Body of pancreas (tissue), 4 donors: ENCODE results near the gene NEURL1. TPM values are rescaled to one million over a fixed set of nuclear protein-coding genes. Genes with fewer than 3 reads are reported as not detected.

Source experiments
- ATAC-seq: fragments of 150-250 bp; one replicate; pipeline ENCODE4 v1.9.1; 2016
- DNase-seq, 4 donors: peaks; one replicate each; pipeline ENCODE4 v3.0.0-alpha.2; 2019
- H3K27ac ChIP-seq, 4 donors: fragments of 200-600 bp; sonication (generic); 1 replicate in 3 of 4; 2 replicates in 1 of 4; pipeline versions ENCODE4 v1.5.1 to v1.6.1; 2016 to 2019; ENCODE audit warnings: mild to moderate bottlenecking in 1 of 4, mixed read lengths in 1 of 4, moderate library complexity in 1 of 4
- H3K27me3 ChIP-seq, 2 donors: fragments of 200-600 bp; sonication (generic); one replicate each; pipeline ENCODE4 v1.6.0; 2016; ENCODE audit warnings: mild to moderate bottlenecking in 1 of 2
- H3K36me3 ChIP-seq, 2 donors: fragments of 200-600 bp; sonication (generic); replicated peaks in 1 of 2; 2 replicates each; pipeline ENCODE4 v1.5.1; 2016; ENCODE audit warnings: low read depth in 2 of 2; ENCODE audit not compliant: insufficient read depth in 1 of 2
- H3K4me1 ChIP-seq: fragments of 200-600 bp; sonication (generic); one replicate; pipeline ENCODE4 v1.6.0; 2016
- H3K4me3 ChIP-seq, 2 donors: fragments of 200-600 bp; sonication (generic); 1 replicate in 1 of 2; 2 replicates in 1 of 2; pipeline ENCODE4 v1.5.1; 2016 to 2019
- H3K9me3 ChIP-seq, 3 donors: fragments of 200-600 bp; sonication (generic); 1 replicate in 2 of 3; 2 replicates in 1 of 3; pipeline ENCODE4 v1.5.1; 2016
- POLR2A ChIP-seq, 3 donors: fragments of 450-650 bp; IDR thresholded peaks; one replicate each; pipeline ENCODE4 v1.6.1; 2016; ENCODE audit warnings: antibody characterized with exemption in 3 of 3, mild to moderate bottlenecking in 2 of 3
- WGBS, 2 donors: methylation state at CpG; one replicate each; pipeline ENCODE4 v1.1.5; 2017; 5-methylcytosine and 5-hydroxymethylcytosine counted together
- intact Hi-C: fragments of 100-400 bp; cut with DNase I; formaldehyde crosslinking; loops from one replicate; pipeline ENCODE4 v1.15.1; 2023
- total RNA-seq, 2 donors: library from RNA; depleted of rRNA; stranded (reverse); fragments of >200 nt; gene quantifications; one replicate each; pipeline ENCODE4 v1.1.0, GENCODE V29; 2016
- TF ChIP-seq, protein P1 (sequence below), 7 experiments: fragments of 450-650 bp in 4 of 7; fragments of 200-600 bp in 3 of 7; sonication (generic) in 3 of 7; IDR thresholded peaks; one replicate each; pipeline ENCODE4 v1.5.1; 2016 to 2019; ENCODE audit warnings: antibody characterized with exemption in 7 of 7

Gene NEURL1
- total RNA-seq, 2 donors from 2014 or later: 25.1 to 25.7 TPM

- Histone ChIP-seq H3K4me1 (peaks cover 11% of the 10 kb centered on the region), H3K27ac (no peak overlapping the region), H3K4me3 (no peak overlapping the region), H3K27me3 (no peaks in the 10 kb centered on the region), H3K9me3 (no peaks in the 10 kb centered on the region), H3K36me3 (no peaks in the 10 kb centered on the region)
- WGBS, 2 donors: 80 to 82% methylated on average over 4 to 8 of the region's 9 CpGs
- no peak for DNase-seq
- intact Hi-C loops: no loop called here
- ATAC-seq: no peak
- TF ChIP-seq POLR2A (IDR thresholded peaks at IDR 0.05): no peak
- TF ChIP-seq, protein P1, sequence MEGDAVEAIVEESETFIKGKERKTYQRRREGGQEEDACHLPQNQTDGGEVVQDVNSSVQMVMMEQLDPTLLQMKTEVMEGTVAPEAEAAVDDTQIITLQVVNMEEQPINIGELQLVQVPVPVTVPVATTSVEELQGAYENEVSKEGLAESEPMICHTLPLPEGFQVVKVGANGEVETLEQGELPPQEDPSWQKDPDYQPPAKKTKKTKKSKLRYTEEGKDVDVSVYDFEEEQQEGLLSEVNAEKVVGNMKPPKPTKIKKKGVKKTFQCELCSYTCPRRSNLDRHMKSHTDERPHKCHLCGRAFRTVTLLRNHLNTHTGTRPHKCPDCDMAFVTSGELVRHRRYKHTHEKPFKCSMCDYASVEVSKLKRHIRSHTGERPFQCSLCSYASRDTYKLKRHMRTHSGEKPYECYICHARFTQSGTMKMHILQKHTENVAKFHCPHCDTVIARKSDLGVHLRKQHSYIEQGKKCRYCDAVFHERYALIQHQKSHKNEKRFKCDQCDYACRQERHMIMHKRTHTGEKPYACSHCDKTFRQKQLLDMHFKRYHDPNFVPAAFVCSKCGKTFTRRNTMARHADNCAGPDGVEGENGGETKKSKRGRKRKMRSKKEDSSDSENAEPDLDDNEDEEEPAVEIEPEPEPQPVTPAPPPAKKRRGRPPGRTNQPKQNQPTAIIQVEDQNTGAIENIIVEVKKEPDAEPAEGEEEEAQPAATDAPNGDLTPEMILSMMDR (IDR thresholded peaks at IDR 0.05): no peak
Observed at GRCh38 chr10:103456074-103456660, 37.3 kb upstream of the NEURL1 start.

DNA sequence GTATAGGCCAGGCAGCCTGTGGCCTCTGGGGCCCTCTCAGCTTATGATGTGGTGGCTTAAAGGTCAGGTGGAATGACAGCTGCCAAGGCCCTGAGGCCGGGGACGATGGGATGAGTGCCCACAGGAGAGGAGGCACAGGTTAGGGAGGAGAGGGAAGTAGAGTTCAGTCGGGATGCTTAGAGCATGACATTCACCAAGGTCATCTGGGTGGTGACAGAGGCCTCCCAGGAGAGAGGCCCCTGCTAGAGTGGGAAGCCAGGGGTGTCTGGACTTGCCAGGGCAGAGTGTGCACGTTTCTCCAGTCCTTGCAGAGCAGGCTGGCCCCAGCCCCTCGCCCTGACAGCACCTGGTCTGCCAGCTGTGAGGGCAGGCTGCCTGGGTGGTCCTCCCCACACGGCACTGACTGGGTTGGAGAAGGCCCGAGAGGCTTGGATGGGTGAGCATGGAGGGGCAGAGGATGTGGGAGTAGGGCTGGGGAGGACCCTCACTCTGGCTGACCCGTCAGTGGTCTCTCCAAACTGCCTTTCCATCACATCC is 36.3 kb upstream of the NEURL1 start:
- no peak for DNase-seq
- intact Hi-C loops: no loop called here
- no peak overlapping the region for H3K27ac ChIP-seq
- ATAC-seq: no peak
- H3K4me3 ChIP-seq: no peak overlapping the region
- H3K9me3 ChIP-seq: no peaks in the 10 kb centered on the region
- H3K36me3 ChIP-seq: no peaks in the 10 kb centered on the region
- H3K4me1 ChIP-seq: peaks cover 5% of the 10 kb centered on the region
- TF ChIP-seq POLR2A (IDR thresholded peaks at IDR 0.05): no peak
- TF ChIP-seq, protein P1 (IDR thresholded peaks at IDR 0.05): no peak
- WGBS, 2 donors: 72 to 80% methylated on average over 7 to 8 of the region's 8 CpGs
- H3K27me3 ChIP-seq: no peaks in the 10 kb centered on the region

DNA sequence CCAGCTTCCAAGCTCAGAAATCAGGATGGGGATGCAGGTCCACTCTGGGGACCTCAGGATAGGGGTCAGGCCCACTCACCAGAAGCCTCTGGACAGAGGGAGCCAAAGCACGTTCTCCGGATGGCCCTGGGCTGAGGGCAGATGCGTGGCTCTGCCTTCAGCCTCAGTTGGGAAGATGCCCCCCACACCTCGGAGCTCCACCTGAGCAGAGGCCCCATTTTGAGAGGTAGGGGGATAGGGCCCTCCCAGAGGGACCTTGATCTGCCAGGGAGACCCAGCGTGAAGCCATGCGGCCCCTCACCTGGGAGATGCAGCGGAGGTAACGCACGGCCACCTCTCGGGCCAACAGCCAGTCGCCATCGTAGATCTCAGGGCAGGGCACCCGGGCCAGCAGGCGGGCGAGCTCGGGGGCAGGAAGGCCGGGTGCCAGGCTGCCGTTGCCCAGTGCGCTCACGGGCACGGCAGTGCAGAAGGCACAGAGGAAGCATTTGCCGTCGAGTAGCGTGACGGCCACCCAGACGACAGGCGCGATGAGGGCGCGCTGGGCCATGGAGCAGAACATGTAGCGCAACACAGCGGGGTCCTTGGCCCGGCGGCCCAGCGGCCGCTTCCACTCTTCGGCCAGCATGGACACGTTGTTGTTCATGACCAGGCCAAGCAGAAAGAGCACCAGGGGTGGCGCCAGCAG is 35.5 kb upstream of the NEURL1 start:
- Histone ChIP-seq H3K27ac (no peak overlapping the region), H3K36me3 (no peaks in the 10 kb centered on the region), H3K27me3 (no peaks in the 10 kb centered on the region), H3K9me3 (no peaks in the 10 kb centered on the region), H3K4me1 (no peaks in the 10 kb centered on the region), H3K4me3 (no peak overlapping the region)
- no peak for ATAC-seq
- no peak for DNase-seq
- intact Hi-C loops: no loop called here
- WGBS, 2 donors: 94 to 96% methylated on average over 24 to 39 of the region's 39 CpGs
- no peak for TF ChIP-seq POLR2A (IDR thresholded peaks at IDR 0.05)
- TF ChIP-seq, protein P1 (IDR thresholded peaks at IDR 0.05): no peak

DNA sequence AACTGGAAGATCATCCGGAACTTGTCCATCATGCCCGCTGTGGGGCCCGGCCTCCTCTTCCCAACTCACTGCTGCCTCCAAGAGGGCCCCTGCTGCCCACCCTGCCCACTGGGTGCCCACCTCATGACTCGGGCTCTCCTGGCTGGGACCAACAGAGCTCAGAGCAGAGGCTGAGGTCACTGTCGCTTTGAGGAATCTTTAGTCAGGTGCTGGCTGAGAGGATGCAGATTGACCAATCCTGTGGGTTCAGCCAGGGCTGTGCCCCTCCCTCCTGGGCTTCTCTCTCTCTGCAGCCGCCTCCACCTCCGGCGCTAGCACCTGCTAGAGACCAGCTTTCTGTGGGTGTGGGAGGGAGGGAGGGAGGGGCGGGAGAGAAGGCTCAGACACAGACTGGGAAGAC is 34.8 kb upstream of the NEURL1 start, which contains the start of gene CALHM1:
Gene CALHM1, minus strand, starts transcription at position 181 of the 400 bp plus-strand sequence. Its CDS starts 149 bp downstream, at position 32.
- Histone ChIP-seq H3K9me3 (no peaks in the 10 kb centered on the region), H3K27me3 (no peaks in the 10 kb centered on the region), H3K4me1 (no peaks in the 10 kb centered on the region), H3K4me3 (no peak within 1 kb of the TSS), H3K36me3 (no peaks in the 10 kb centered on the region), H3K27ac (no peak within 1 kb of the TSS)
- DNase-seq (no peak), ATAC-seq (no peak)
- no peak for TF ChIP-seq POLR2A (IDR thresholded peaks at IDR 0.05)
- TF ChIP-seq, protein P1 (IDR thresholded peaks at IDR 0.05): no peak
- intact Hi-C loops: no loop called here
- 69% methylated on average over 9 of the region's 9 CpGs; no CpG with 5 or more reads in 1 of the 2 donors for WGBS, 2 donors
